ENCODE measurements around the gene DCAF7.

DNA sequence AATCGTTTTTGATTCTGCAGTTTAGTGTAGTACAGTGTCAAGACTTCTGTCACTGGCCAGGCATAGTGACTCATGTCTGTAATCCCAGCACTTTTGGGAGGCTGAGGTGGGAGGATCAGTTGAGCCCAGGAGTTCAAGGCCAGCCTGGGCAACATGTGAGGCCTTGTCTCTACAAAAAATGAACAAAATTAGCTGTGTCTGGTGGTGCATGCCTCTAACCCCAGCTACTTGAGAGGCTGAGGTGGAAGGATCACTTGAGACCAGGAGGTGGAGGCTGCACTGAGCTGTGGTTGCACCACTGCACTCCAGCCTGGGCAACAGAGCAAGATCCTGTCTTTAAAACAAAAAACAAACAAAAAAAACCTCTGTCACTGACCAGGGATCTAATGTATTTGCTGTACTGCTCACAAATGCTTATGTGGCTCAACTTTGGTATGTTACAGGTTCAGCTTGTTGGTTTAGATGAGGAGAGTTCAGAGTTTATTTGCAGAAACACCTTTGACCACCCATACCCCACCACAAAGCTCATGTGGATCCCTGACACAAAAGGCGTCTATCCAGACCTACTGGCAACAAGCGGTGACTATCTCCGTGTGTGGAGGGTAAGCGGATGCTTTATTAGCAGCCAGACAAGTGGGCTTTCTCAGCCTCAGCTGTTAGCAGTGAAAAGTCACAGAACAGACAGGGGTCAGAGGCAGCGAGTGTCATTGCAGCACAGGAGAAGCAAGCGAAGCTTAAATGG, 27.9 kb downstream of the DCAF7 start:
- TF ChIP-seq CTCF (IDR thresholded peaks at IDR 0.05): no peak
- TF ChIP-seq SIN3A (IDR thresholded peaks at IDR 0.05; ENCODE audit: borderline replicate concordance, insufficient read depth, low read depth, low read length): no peak
- TF ChIP-seq, protein P1, sequence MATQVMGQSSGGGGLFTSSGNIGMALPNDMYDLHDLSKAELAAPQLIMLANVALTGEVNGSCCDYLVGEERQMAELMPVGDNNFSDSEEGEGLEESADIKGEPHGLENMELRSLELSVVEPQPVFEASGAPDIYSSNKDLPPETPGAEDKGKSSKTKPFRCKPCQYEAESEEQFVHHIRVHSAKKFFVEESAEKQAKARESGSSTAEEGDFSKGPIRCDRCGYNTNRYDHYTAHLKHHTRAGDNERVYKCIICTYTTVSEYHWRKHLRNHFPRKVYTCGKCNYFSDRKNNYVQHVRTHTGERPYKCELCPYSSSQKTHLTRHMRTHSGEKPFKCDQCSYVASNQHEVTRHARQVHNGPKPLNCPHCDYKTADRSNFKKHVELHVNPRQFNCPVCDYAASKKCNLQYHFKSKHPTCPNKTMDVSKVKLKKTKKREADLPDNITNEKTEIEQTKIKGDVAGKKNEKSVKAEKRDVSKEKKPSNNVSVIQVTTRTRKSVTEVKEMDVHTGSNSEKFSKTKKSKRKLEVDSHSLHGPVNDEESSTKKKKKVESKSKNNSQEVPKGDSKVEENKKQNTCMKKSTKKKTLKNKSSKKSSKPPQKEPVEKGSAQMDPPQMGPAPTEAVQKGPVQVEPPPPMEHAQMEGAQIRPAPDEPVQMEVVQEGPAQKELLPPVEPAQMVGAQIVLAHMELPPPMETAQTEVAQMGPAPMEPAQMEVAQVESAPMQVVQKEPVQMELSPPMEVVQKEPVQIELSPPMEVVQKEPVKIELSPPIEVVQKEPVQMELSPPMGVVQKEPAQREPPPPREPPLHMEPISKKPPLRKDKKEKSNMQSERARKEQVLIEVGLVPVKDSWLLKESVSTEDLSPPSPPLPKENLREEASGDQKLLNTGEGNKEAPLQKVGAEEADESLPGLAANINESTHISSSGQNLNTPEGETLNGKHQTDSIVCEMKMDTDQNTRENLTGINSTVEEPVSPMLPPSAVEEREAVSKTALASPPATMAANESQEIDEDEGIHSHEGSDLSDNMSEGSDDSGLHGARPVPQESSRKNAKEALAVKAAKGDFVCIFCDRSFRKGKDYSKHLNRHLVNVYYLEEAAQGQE (IDR thresholded peaks at IDR 0.05; ENCODE audit: insufficient read depth in 1 of 2, low read depth in 2 of 2, low read length in 1 of 2): no peak
- TF ChIP-seq POLR2AphosphoS5 (IDR thresholded peaks at IDR 0.05; ENCODE audit: low read depth, low read length): no peak
- no peak for TF ChIP-seq TCF7L2 (IDR thresholded peaks at IDR 0.05; ENCODE audit: low read depth, low read length)
